Caco-2 (cell line): ENCODE data around the gene MAP3K21. TPM values are rescaled to one million over a fixed set of nuclear protein-coding genes. Genes with fewer than 3 reads are reported as not detected.

ENCODE experiments used
- BruUV-seq: library from RNA; stranded (reverse); fragments of 400-500 nt; replicated peaks from 2 replicates; lab custom pipeline; 2021; lab: Mats Ljungman, UMichigan
- CTCF ChIA-PET: fragments of 300-600 bp; sonication (Branson Sonifier 250); formaldehyde crosslinking; loops from one replicate; lab custom pipeline; 2022; ENCODE audit warnings: antibody characterized with exemption; lab: Charles Lee
- POLR2A ChIA-PET: fragments of 300-600 bp; sonication (Branson Sonifier 250); formaldehyde crosslinking; loops from one replicate; lab custom pipeline; 2022; ENCODE audit warnings: antibody characterized with exemption; lab: Charles Lee
- DNase-seq, 2 experiments: peaks; one replicate each; pipeline versions ENCODE4 v3.0.0 to v3.0.0-alpha.2; 2020 to 2022
- H3K27me3 ChIP-seq: replicated peaks from 2 replicates; pipeline ENCODE4 v1.6.0; 2011; ENCODE audit warnings: low read length; ENCODE audit not compliant: control insufficient read depth, insufficient read depth
- H3K36me3 ChIP-seq: 2 replicates; pipeline ENCODE4 v1.5.1; 2011; ENCODE audit warnings: low read length; ENCODE audit not compliant: control insufficient read depth, insufficient read depth
- H3K4me1 ChIP-seq: fragments of 250-450 bp; sonication (Bioruptor Pico); 2 replicates; pipeline ENCODE4 v1.5.1; 2020; ENCODE audit warnings: mild to moderate bottlenecking
- H3K4me3 ChIP-seq: 2 replicates; pipeline ENCODE4 v1.5.1; 2011; ENCODE audit warnings: low read depth, mild to moderate bottlenecking, control low read depth, low read length
- H3K9me3 ChIP-seq: fragments of 250-450 bp; sonication (Bioruptor Pico); 2 replicates; pipeline ENCODE4 v1.5.1; 2020; ENCODE audit warnings: mild to moderate bottlenecking, moderate library complexity
- H3K27ac Mint-ChIP-seq: one replicate; pipeline ENCODE4 v1.8.0; 2022; ENCODE audit warnings: mixed read lengths; ENCODE audit not compliant: unreplicated experiment
- H3K27me3 Mint-ChIP-seq: one replicate; pipeline ENCODE4 v1.8.0; 2022; ENCODE audit warnings: mixed read lengths; ENCODE audit not compliant: insufficient read depth, unreplicated experiment
- H3K36me3 Mint-ChIP-seq: one replicate; pipeline ENCODE4 v1.8.0; 2022; ENCODE audit warnings: mild to moderate bottlenecking, mixed read lengths; ENCODE audit not compliant: insufficient read depth, unreplicated experiment
- H3K4me1 Mint-ChIP-seq: one replicate; pipeline ENCODE4 v1.8.0; 2022; ENCODE audit warnings: low read depth, mixed read lengths; ENCODE audit not compliant: unreplicated experiment
- H3K4me3 Mint-ChIP-seq: one replicate; pipeline ENCODE4 v1.8.0; 2022; ENCODE audit warnings: mild to moderate bottlenecking, moderate library complexity, mixed read lengths; ENCODE audit not compliant: unreplicated experiment
- H3K9me3 Mint-ChIP-seq: one replicate; pipeline ENCODE4 v1.8.0; 2022; ENCODE audit warnings: mixed read lengths; ENCODE audit not compliant: unreplicated experiment
- intact Hi-C: fragments of 100-400 bp; cut with micrococcal nuclease; formaldehyde crosslinking; loops from one replicate; pipeline ENCODE4 v1.10.0; 2022; ENCODE audit not compliant: unreplicated experiment
- total RNA-seq: library from RNA; stranded (reverse); gene quantifications from 2 replicates; pipeline ENCODE4 v1.2.3, GENCODE V29; 2022
- TF ChIP-seq, protein P1 (sequence below), 2 experiments: fragments of 200-600 bp in 1 of 2; IDR thresholded peaks; 1 replicate in 1 of 2; 2 replicates in 1 of 2; pipeline versions ENCODE4 v1.5.1 to v1.8.0; 2011 to 2022; ENCODE audit warnings: antibody characterized with exemption in 1 of 2, control low read depth in 1 of 2, inconsistent platforms in 1 of 2, low read depth in 1 of 2, low read length in 1 of 2, mild to moderate bottlenecking in 1 of 2, moderate library complexity in 1 of 2; ENCODE audit not compliant: insufficient read depth in 1 of 2, severe bottlenecking in 1 of 2, unreplicated experiment in 1 of 2

Gene MAP3K21
- total RNA-seq, 1 experiment from 2014 or later, result 10.4 TPM

DNA sequence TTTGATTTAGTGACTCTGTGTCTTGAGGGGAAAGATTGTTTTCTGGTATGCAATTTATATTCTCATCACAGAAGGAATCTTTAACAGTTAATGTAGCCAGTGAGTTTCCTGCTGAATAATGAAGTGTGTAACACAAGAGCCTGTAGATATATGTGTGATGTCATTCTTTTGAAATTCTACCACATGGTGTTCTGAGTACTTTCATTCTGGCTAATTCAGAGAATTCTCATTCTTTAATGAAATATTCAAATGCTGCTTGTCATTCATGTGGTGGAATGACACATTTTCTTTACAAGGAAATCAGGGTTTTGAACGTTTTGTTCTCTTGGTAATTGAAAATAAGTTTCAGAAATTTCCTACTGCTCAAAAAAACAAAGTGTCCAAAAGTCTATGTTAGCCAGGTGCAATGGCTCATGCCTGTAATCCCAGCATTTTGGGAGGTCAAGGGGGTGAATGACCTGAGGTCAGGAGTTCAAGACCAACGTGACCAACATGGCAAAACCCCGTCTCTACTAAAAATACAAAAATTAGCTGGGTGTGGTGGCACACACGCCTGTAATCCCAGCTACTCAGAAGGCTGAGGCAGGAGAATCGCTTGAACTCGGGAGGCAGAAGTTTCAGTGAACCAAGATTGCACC lies 79.6 kb downstream of the MAP3K21 start:
- H3K36me3 Mint-ChIP-seq, result no peaks in the 10 kb centered on the region
- intact Hi-C loops, result no loop called here
- H3K27ac Mint-ChIP-seq, result no peak overlapping the region

DNA sequence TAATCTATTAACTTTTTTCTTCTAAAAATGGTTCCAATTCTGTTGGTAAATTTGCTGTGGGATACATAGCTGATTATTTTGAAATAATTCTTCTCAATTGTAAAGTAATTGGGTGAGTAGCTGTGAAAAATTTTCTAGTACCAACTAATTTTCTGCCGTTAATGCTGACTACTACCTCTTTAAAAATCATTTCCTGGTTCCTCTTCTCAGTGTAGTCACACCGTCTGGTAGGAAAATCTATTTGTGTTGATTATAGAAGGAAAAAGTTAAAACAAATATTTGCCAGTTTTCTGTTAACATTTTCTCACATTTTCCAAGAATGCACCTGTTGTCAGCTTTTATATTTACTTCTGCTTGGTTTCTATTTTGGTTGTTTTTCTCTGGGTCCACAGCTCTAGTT lies 82.0 kb downstream of the MAP3K21 start:
- CTCF ChIA-PET, result no interaction called here
- H3K9me3 ChIP-seq, result peaks cover 4% of the 10 kb centered on the region; the same call in 1 of the 2 replicates
- Mint-ChIP-seq H3K9me3 (peaks cover 7% of the 10 kb centered on the region), H3K27ac (no peak overlapping the region), H3K4me1 (no peaks in the 10 kb centered on the region), H3K36me3 (no peaks in the 10 kb centered on the region), H3K27me3 (peaks cover 3% of the 10 kb centered on the region), H3K4me3 (no peak overlapping the region)
- no TSS peak for BruUV-seq
- H3K27me3 ChIP-seq, result no peaks in the 10 kb centered on the region
- POLR2A ChIA-PET, result no interaction called here
- intact Hi-C loops, result no loop called here
- H3K4me1 ChIP-seq, result no peaks in the 10 kb centered on the region
- TF ChIP-seq, protein P1, sequence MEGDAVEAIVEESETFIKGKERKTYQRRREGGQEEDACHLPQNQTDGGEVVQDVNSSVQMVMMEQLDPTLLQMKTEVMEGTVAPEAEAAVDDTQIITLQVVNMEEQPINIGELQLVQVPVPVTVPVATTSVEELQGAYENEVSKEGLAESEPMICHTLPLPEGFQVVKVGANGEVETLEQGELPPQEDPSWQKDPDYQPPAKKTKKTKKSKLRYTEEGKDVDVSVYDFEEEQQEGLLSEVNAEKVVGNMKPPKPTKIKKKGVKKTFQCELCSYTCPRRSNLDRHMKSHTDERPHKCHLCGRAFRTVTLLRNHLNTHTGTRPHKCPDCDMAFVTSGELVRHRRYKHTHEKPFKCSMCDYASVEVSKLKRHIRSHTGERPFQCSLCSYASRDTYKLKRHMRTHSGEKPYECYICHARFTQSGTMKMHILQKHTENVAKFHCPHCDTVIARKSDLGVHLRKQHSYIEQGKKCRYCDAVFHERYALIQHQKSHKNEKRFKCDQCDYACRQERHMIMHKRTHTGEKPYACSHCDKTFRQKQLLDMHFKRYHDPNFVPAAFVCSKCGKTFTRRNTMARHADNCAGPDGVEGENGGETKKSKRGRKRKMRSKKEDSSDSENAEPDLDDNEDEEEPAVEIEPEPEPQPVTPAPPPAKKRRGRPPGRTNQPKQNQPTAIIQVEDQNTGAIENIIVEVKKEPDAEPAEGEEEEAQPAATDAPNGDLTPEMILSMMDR (IDR thresholded peaks at IDR 0.05; ENCODE audit: insufficient read depth in 1 of 2, low read depth in 1 of 2, low read length in 1 of 2, severe bottlenecking in 1 of 2, unreplicated experiment in 1 of 2), result no peak
- no peak overlapping the region for H3K4me3 ChIP-seq
- H3K36me3 ChIP-seq, result no peaks in the 10 kb centered on the region
- no peak for DNase-seq

More for the DNA sequence above, 79.6 kb downstream of the MAP3K21 start:
- Histone ChIP-seq H3K36me3 (no peaks in the 10 kb centered on the region), H3K4me3 (no peak overlapping the region), H3K4me1 (no peaks in the 10 kb centered on the region), H3K9me3 (peaks cover 4% of the 10 kb centered on the region; the same call in 1 of the 2 replicates), H3K27me3 (no peaks in the 10 kb centered on the region)
- ChIA-PET POLR2A (no interaction called here), CTCF (no interaction called here)
- DNase-seq, result no peak
- peaks cover 5% of the 10 kb centered on the region for H3K27me3 Mint-ChIP-seq
- TF ChIP-seq, protein P1 (IDR thresholded peaks at IDR 0.05; ENCODE audit: insufficient read depth in 1 of 2, low read depth in 1 of 2, low read length in 1 of 2, severe bottlenecking in 1 of 2, unreplicated experiment in 1 of 2), result no peak
- H3K9me3 Mint-ChIP-seq, result peaks cover 12% of the 10 kb centered on the region
- H3K4me1 Mint-ChIP-seq, result no peaks in the 10 kb centered on the region
- H3K4me3 Mint-ChIP-seq, result no peak overlapping the region
- no TSS peak for BruUV-seq

DNA sequence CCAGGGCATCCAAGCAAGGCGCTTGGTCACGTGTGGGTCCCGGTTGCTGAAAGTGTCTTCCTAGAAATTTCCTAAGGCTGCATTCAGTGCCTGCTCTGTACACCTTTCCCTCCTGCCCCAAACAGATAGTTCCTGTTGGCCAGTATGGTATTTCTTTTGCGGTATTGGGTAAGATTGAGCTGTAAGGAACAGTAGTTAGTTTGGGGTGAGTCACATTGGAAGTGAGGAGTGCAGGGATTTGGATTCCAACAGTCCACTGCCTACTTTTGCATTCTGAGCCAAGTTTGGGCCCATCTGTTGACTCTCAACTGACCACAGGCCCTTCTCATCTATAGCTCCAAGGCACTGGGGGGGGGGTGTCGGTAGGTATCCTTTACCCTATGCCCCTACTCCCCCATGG lies 83.4 kb downstream of the MAP3K21 start:
- Mint-ChIP-seq H3K4me1 (no peaks in the 10 kb centered on the region), H3K4me3 (no peak overlapping the region), H3K27me3 (peaks cover 4% of the 10 kb centered on the region), H3K27ac (no peak overlapping the region), H3K9me3 (peaks cover 7% of the 10 kb centered on the region), H3K36me3 (no peaks in the 10 kb centered on the region)
- H3K4me3 ChIP-seq, result no peak overlapping the region
- DNase-seq, result no peak
- no peaks in the 10 kb centered on the region; the same call in 1 of the 2 replicates for H3K9me3 ChIP-seq
- TF ChIP-seq, protein P1 (IDR thresholded peaks at IDR 0.05; ENCODE audit: insufficient read depth in 1 of 2, low read depth in 1 of 2, low read length in 1 of 2, severe bottlenecking in 1 of 2, unreplicated experiment in 1 of 2), result no peak
- ChIA-PET CTCF (no interaction called here), POLR2A (no interaction called here)
- no peaks in the 10 kb centered on the region for H3K36me3 ChIP-seq
- BruUV-seq, result no TSS peak
- no peaks in the 10 kb centered on the region for H3K27me3 ChIP-seq
- intact Hi-C loops, result no loop called here
- no peaks in the 10 kb centered on the region for H3K4me1 ChIP-seq
